ENCODE data around the gene NBPF3. TPM values are rescaled to one million over a fixed set of nuclear protein-coding genes. Genes with fewer than 3 reads are reported as not detected.
"Not testable (repeated sequence)": the region's sequence is repeated elsewhere in the genome, so short reads cannot be mapped to it uniquely, and the experiment has no call there.

Gene NBPF3
- total RNA-seq, 1 experiment from 2014 or later: 12.3 TPM

DNA sequence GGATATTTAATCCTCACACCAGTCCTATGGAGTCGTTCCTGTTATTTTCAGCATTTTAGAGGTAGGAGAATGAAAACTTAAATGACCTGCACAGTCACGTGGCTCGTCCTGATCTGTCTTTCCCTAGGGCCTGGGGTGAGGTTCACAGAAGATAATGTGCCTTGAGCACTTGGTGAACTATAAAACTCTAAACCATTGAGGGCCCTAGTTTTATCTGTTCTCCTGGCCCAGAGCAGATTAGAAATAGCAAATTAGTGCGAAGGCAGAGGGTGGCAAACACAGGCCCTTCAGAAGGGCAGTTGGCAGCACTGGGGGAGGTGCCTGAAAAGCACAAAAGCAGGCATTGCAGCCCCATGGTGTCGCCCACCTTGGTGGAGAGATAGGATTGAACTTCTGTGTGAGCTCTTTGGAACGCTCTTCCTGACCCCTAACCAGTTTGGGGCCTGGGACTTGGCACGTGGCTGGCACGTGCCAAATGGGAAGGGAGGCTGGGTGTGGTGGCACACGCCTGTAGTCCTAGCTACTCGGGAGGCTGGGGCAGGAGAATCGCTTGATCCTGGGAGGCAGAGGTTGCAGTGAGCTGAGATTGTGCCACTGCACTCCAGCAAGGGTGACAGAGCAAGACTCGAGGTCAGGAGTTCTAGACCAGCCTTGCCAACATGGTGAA is 1.2 kb upstream of the NBPF3 start:
- not testable (repeated sequence) for DNase-seq (ENCODE audit: low read depth)

- no peak for DNase-seq (ENCODE audit: low read depth)
Measured at GRCh38 chr1:21439345-21439720, 604 bp upstream of the NBPF3 start.

GRCh38 chr1:21440630-21441125 is 741 bp downstream of the NBPF3 start:
- DNase-seq (ENCODE audit: low read depth): peak; percentile 11

DNA sequence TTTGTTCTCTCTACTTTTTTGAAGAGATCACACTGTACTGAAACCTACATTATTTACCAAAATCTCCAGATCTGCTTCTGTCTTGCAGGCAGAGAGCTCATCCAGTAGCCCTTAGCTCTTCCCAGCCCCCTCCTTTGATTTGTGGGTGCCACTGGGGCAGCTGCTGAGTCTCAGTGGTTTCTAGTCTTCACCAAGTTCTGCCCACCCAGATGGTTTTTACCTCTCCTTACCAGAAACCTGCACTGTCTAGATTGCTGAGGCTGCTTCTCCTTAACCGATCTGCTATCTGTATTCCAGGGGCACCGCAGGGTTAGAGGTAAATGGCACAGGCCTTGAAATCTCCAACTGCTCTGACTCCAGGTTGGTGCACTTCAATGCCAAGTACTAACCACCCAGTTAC is 6.7 kb downstream of the NBPF3 start:
- DNase-seq (ENCODE audit: low read depth): not testable (repeated sequence)

- no peak for DNase-seq (ENCODE audit: low read depth)
Measured at GRCh38 chr1:21447311-21447710, 7.4 kb downstream of the NBPF3 start.

- DNase-seq (ENCODE audit: low read depth): no peak
Measured at GRCh38 chr1:21449906-21450305, 10.0 kb downstream of the NBPF3 start.

- peak; percentile 7 for DNase-seq (ENCODE audit: low read depth)
Measured at GRCh38 chr1:21451212-21451611, 11.3 kb downstream of the NBPF3 start.

- no peak for DNase-seq (ENCODE audit: low read depth)
Measured at GRCh38 chr1:21451981-21452411, 12.1 kb downstream of the NBPF3 start.

GRCh38 chr1:21453964-21454614 is 14.2 kb downstream of the NBPF3 start:
- DNase-seq (ENCODE audit: low read depth): peak; percentile 79

- DNase-seq (ENCODE audit: low read depth): not testable (repeated sequence)
Measured at GRCh38 chr1:21454904-21455303, 15.0 kb downstream of the NBPF3 start.

DNA sequence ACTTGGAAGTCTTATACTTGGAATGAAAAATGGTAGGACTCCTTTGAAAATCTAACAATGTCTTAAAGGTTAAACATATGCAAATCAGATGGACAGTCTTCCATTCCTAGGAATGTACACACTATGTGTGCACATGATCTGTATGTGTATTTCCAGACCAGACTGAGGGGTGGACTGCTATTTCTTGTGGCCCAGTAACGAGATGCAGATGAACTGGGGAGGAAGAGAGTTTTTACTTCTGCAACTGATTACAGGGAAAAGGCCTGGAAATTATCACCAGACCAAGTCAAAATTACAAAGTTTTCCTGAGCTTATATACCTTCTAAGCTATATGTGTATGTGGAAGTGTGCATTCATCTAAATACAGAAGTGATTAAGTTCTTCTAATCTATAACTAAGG is 17.7 kb downstream of the NBPF3 start:
- DNase-seq (ENCODE audit: low read depth): no peak

DNA sequence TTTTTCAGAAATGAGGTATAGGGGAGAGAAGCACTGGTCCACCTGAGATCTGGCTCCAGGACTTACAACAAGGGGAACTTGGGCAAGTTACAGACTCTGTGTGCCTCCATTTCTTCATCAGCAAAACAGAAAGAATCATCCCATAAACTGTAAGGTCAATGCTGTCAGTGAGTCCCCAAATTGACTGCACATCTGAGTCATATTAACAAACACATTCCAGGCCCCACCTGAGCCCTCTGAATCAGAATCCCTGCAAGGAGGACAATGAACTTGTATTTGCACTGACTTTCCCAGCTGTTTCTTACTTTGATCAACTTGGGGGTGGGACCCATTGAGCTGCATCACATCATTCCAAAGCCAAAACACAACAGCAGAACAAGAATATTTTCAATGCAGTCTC is 25.2 kb downstream of the NBPF3 start:
- peak; percentile 41 for DNase-seq (ENCODE audit: low read depth)

- not testable (repeated sequence) for DNase-seq (ENCODE audit: low read depth)
Measured at GRCh38 chr1:21467946-21468345, 28.0 kb downstream of the NBPF3 start.

DNA sequence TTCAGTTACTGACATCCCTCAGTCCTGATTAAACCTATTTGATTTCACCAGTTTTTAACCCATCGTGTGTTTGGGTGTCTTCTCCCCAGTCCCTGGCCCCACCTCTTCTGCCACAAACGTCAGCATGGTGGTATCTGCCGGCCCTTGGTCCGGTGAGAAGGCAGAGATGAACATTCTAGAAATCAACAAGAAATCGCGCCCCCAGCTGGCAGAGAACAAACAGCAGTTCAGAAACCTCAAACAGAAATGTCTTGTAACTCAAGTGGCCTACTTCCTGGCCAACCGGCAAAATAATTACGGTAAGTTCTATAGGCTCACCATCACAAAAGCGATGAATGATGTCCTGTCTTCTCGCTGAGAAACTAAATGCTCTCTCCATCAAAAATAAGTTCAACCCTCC is 28.7 kb downstream of the NBPF3 start:
- no peak for DNase-seq (ENCODE audit: low read depth)

DNA sequence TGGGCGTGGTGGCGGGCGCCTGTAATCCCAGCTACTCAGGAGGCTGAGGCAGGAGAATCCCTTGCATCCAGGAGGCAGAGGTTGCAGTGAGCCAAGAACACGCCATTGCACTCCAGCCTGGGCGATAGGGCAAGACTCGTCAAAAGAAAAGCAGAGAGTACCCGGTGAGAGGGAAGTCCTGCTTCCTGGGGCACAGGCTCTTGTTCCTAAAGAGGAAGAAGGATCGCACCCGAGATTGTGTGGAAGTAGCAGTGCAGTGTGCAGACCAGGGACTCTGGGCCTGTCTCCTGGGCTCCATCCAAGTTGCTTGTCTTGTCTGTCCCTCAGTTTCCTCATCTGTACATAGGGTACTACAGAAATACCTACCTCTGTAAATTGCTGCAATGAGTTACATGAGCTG is 29.6 kb downstream of the NBPF3 start:
- DNase-seq (ENCODE audit: low read depth): no peak

DNA sequence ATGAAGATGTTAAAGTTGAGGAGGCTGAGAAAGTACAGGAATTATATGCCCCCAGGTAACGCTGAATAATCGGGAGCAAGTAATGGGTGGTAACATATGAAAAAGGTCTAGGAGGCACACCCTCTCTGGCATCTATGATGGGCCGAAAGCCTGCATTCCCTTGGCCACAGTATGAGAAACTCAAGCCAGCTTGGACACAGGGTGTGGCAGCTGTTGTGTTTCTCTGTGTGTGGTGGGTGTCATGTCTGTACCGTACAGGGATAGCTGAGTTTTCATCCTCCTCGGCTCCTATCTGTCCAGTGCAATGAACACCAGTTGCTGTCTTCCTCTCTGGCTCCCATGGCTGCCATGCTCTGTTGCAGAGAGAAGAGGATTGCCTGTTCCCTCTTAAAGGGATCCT is 32.9 kb downstream of the NBPF3 start:
- DNase-seq (ENCODE audit: low read depth): no peak

GRCh38 chr1:21478356-21478755 is 38.4 kb downstream of the NBPF3 start:
- no peak for DNase-seq (ENCODE audit: low read depth)

- DNase-seq (ENCODE audit: low read depth): not testable (repeated sequence)
Measured at GRCh38 chr1:21483881-21484280, 43.9 kb downstream of the NBPF3 start.

GRCh38 chr1:21489146-21489545 is 49.2 kb downstream of the NBPF3 start:
- no peak for DNase-seq (ENCODE audit: low read depth)

DNA sequence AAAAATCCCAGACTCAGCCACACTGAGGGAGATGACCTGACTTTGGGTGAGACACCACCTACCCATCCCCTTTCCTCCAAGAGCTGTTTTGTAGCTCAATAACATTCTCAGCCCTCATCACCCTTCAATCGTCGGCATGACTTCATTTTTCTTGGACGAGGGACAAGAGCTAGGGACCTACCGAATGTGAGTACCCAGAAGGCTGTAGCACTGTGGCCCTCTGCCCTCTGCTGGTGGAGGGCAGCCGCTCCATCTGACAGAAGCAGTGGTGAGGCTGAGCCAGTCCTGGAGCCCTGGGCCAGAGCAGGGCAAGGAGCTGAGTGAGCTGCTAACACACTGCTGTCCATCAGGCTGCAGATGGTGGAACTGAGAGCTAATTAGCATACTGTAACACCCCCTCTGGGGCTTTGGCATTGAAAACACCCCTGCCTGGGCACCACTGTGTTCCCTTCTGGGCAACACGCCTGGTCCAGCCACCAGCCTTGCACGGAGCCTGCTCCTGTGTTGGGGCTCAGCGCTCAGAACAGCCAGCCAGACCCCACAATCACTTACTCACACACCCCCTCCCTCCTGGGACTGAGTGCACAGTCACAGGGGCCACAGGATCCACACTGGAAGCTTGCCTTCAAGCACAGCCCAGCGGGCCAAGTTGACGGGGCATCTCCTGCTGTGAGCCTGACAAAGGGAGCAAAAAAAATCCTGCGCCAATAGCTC is 51.0 kb downstream of the NBPF3 start:
- DNase-seq (ENCODE audit: low read depth): peak; percentile 71

DNA sequence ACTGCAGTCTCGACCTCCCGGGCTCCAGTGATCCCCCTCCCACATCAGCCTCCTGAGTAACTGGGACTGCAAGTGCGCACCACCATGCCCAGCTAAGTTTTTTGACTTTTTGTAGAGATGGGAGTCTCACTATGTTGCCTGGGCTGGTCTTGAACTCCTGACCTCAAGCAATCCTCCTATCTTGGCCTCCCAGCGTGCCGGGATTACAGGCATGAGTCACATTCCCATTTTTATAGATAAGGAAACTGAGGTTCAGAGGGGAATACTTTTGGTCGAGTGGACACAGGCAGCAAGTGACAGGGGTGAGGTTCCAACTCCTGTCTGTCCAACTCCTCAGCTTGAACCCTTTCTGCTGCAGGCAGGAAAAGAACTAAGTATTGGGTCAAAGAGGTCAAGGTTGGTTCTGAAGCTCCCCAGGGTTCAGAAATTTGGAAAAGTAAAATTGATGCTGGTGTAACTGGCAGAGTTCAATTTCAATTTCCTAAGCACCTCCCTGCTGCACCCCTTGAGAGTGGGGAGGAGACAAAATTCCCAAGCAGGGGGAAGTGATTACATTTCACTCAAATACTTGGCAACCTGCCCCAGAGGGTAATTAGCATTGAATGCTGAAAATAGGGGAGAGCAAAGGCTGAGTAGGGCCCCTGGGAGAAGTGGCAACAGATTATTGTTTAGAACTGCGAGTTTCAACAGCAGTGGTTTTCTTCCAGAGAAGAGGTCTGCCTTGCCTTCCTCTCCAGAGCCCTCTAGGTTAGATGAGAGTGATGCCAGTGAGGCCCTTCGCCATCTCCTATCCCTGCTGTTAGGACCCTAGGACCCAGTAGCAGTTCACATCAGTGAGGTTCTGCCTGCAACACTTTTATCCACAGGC is 51.8 kb downstream of the NBPF3 start:
- DNase-seq (ENCODE audit: low read depth): no peak

DNA sequence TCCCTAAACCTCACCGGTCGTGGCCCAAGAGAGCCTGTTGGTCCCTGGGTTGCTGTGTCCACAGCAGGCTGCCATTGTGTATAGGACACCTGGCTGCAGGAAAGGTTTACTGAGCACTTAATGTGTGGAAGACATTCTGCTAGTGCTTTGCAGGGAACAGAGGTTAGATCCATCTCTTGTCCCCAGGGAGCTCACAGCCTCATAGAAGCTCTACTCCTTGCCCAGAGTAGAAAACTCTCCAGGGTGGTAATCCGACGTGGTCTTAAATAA is 52.4 kb downstream of the NBPF3 start:
- DNase-seq (ENCODE audit: low read depth): no peak
